Muscle of leg (tissue), 11 donors: ENCODE results near the gene DEDD2. TPM values are rescaled to one million over a fixed set of nuclear protein-coding genes. Genes with fewer than 3 reads are reported as not detected.

ENCODE experiments used
- DNase-seq: peaks from one replicate; pipeline ENCODE4 v3.0.0; 2013
- H3K27ac ChIP-seq: one replicate; pipeline ENCODE4 v1.5.1; 2013; ENCODE audit warnings: mild to moderate bottlenecking, low read length, control low read depth
- H3K27me3 ChIP-seq: one replicate; pipeline ENCODE4 v1.6.1; 2013; ENCODE audit warnings: low read length; ENCODE audit not compliant: control insufficient read depth, insufficient read depth
- H3K36me3 ChIP-seq: one replicate; pipeline ENCODE4 v1.6.1; 2013; ENCODE audit warnings: low read length; ENCODE audit not compliant: control insufficient read depth, insufficient read depth
- H3K4me1 ChIP-seq: one replicate; pipeline ENCODE4 v1.6.1; 2013; ENCODE audit warnings: low read length; ENCODE audit not compliant: control insufficient read depth, insufficient read depth
- H3K4me3 ChIP-seq: one replicate; pipeline ENCODE4 v1.5.1; 2013; ENCODE audit warnings: low read length, control low read depth
- H3K9me3 ChIP-seq: replicated peaks from 2 replicates; pipeline ENCODE4 v1.6.1; 2013; ENCODE audit warnings: low read depth, low read length; ENCODE audit not compliant: control insufficient read depth
- WGBS: methylation state at CpG from one replicate; pipeline ENCODE4 v1.1.5; 2013; ENCODE audit warnings: missing lambda C conversion rate; ENCODE audit not compliant: insufficient coverage; 5-methylcytosine and 5-hydroxymethylcytosine counted together
- polyA plus RNA-seq, 8 donors: library from polyadenylated mRNA; unstranded; fragments of 120-200 nt; gene quantifications; one replicate each; pipeline versions ENCODE4 v1.2.1 to v1.2.3, GENCODE V29; 2013; ENCODE audit warnings: inconsistent platforms in 1 of 8, low replicate concordance in 1 of 8; ENCODE audit not compliant: insufficient read length in 8 of 8, insufficient read depth in 1 of 8
- total RNA-seq: library from RNA; stranded (reverse); fragments of 120-200 nt; gene quantifications from one replicate; pipeline ENCODE4 v1.2.4, GENCODE V29; 2013

DEDD2 gene
- total and polyA plus RNA-seq, 9 donors, result 11.7 to 16.3 (median 13.9) TPM

- peaks cover 30% of the 10 kb centered on the region for H3K36me3 ChIP-seq
- DNase-seq, result no peak
- no peaks in the 10 kb centered on the region for H3K27me3 ChIP-seq
- H3K27ac ChIP-seq, result no peak overlapping the region
- 88% methylated on average over 29 of the region's 41 CpGs for WGBS
- H3K4me3 ChIP-seq, result no peak overlapping the region
- H3K9me3 ChIP-seq, result no peaks in the 10 kb centered on the region
- peaks cover 74% of the 10 kb centered on the region for H3K4me1 ChIP-seq
Measured at GRCh38 chr19:42248270-42249148, 31.0 kb upstream of the DEDD2 start.

DNA sequence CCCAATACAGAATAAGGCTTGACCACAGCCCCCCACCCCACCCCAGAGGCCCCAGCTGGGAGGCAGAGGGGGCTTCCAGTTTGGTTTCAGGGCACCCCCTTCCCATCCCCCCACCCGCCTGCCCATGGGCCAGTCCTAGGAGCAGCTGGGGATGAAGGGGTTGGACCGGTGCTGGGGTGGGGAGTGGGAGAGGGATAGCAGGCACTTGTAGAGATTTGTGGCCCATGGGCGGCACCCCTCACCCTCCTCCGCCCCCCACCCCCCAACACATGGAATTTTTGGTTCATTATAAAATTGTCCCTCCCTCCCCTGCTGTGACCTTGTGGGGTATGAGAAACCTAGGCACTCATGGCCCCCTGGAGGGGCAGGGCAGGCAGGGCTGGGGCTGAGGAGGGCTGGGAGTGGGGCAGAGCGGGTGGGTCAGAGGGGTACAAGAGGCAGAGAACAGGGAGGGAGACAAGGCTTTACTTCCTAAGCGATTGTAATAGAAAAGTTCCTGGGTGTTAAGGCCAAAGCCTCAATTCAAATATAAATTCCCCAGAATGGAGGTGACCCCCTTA lies 30.2 kb upstream of the DEDD2 start:
- peaks cover 30% of the 10 kb centered on the region for H3K36me3 ChIP-seq
- H3K4me3 ChIP-seq, result no peak overlapping the region
- H3K27me3 ChIP-seq, result no peaks in the 10 kb centered on the region
- no peak overlapping the region for H3K27ac ChIP-seq
- H3K9me3 ChIP-seq, result no peaks in the 10 kb centered on the region
- no peak for DNase-seq
- H3K4me1 ChIP-seq, result peaks cover 71% of the 10 kb centered on the region
- 83% methylated on average over 1 of the region's 6 CpGs for WGBS

- H3K9me3 ChIP-seq, result no peaks in the 10 kb centered on the region
- peaks cover 64% of the 10 kb centered on the region for H3K4me1 ChIP-seq
- WGBS, result 57% methylated on average over 4 of the region's 7 CpGs
- H3K27ac ChIP-seq, result peak overlapping the region; percentile 73
- DNase-seq, result no peak
- H3K36me3 ChIP-seq, result peaks cover 30% of the 10 kb centered on the region
- H3K27me3 ChIP-seq, result no peaks in the 10 kb centered on the region
- H3K4me3 ChIP-seq, result no peak overlapping the region
Measured at GRCh38 chr19:42246922-42247639, 29.6 kb upstream of the DEDD2 start.

DNA sequence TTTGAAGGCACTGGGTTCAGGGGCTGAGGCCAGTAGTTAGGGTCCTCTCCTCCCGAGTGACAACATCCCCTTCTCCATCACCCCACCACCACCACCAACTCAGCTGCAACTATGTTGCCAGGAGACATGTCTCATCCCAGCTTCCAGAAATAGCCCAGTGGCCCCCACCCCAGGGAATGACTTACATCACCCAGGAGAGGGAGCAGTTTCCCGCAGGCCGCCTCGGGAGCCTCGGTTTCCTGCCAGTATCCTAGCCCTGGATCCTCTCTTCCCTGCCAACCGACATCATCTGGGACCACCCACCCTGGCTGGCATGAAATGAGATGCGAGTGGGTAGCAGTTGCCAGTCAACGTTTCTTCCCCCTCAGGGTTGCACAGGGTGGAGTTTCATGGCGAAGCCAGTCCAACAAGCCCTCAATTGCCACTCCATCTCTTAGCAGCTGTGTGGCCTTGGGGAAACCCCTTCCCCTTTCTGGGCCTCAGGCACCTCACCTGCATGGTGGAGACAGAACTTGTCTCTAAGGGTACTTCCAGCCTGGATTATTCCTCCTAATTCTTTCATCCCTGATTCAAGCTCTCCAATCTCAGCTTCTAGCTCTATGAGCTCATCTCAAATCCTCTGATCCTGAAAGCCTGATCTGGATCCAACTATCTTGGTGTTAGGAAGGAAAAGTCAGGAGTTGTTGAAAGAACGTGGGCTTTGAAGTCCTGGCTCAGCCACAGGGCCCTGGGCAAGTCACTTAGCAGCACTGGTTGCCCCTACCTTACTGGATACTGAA lies 28.9 kb upstream of the DEDD2 start:
- DNase-seq, result peak; percentile 80
- Histone ChIP-seq H3K4me1 (peaks cover 61% of the 10 kb centered on the region), H3K4me3 (no peak overlapping the region), H3K9me3 (no peaks in the 10 kb centered on the region), H3K36me3 (peaks cover 30% of the 10 kb centered on the region), H3K27me3 (no peaks in the 10 kb centered on the region), H3K27ac (peak overlapping the region; percentile 73)
- 30% methylated on average over 7 of the region's 10 CpGs for WGBS

- Histone ChIP-seq H3K36me3 (peaks cover 32% of the 10 kb centered on the region), H3K9me3 (no peaks in the 10 kb centered on the region), H3K4me3 (no peak overlapping the region), H3K27ac (peak overlapping the region; percentile 97), H3K4me1 (peaks cover 55% of the 10 kb centered on the region), H3K27me3 (no peaks in the 10 kb centered on the region)
- no peak for DNase-seq
- 71% methylated on average over 4 of the region's 10 CpGs for WGBS
Measured at GRCh38 chr19:42245231-42245630, 27.8 kb upstream of the DEDD2 start.

- 1% methylated on average over 40 of the region's 45 CpGs for WGBS
- DNase-seq, result peak; percentile 98
- Histone ChIP-seq H3K9me3 (no peaks in the 10 kb centered on the region), H3K4me1 (peaks cover 49% of the 10 kb centered on the region), H3K27me3 (no peaks in the 10 kb centered on the region), H3K36me3 (peaks cover 32% of the 10 kb centered on the region), H3K4me3 (peak overlapping the region; percentile 51), H3K27ac (peak overlapping the region; percentile 97)
Measured at GRCh38 chr19:42244347-42245220, 27.1 kb upstream of the DEDD2 start.

DNA sequence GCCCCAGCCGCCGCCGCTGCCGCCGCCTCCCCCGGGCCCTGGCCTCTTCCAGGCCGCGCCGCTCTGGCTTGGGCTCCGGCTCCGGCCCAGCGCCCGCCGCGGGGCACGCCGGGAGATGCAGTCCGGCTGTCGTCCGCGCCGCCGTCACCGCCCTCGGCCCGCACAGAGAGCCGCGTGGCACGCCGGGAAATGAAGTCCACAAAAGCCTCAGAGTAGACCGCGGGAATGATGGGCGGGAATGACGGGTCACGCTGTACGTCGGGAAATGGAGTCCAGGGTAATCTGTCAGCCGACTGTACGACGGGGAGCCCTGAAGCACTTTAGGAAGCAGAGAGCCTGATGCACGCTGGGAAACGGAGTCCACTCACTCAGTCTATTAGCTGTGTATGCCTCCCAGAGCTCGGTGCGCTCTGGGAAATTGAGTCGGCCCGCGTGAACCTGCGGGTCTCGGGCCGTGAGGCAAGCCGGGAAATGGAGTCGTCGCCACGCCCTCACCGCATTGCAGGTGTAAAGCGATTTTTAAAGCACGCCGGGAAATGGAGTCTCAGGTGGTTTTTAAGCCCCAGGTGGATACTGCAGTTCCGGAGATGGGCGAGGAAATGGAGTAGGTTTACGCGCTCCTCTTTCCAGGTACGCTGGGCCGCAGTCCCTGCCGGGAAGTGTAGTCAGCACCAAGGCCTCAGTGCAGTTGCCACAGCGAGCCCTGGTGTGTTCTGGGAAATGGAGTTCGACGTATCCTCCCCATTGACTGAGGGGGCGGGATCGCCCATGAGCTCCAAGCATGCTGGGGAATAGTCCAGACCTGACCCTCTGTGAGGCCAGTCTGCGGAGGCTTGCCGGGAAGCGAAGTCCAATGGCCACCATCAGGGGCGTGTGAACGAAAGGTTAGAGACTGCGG lies 25.3 kb upstream of the DEDD2 start, which contains the start of gene GSK3A:
TSS of gene GSK3A (minus strand) at position 91 of the 898 bp plus-strand sequence. CDS start 137 bp downstream, outside the sequence.
- Histone ChIP-seq H3K27me3 (no peaks in the 10 kb centered on the region), H3K4me3 (peak within 1 kb of the TSS; percentile 69), H3K36me3 (peaks cover 24% of the 10 kb centered on the region), H3K27ac (peak within 1 kb of the TSS; percentile 97), H3K9me3 (no peaks in the 10 kb centered on the region), H3K4me1 (peaks cover 43% of the 10 kb centered on the region)
- under 1% methylated on average over 73 of the region's 76 CpGs for WGBS
- peak; percentile 100 for DNase-seq

DNA sequence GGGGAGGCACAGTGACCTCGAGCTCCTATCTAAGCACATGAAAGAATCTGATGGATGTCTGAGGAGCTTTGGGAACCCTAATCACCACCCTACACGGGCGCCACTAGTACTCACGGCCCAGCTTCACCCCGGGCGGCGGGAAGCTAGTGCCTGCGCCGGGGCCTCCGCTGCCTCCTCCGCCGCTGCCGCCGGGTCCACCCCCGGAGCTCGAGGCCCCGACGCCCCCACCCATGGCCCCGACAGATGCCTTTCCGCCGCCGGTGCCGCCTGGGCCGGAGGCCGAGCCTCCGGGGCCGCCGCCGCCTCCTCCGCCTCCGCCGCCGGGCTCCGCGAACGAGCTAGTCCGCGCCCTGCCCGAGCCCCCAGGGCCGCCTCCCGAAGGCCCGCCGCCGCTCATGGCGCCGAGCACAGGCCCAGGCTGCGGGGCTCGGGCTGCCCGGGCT lies 24.6 kb upstream of the DEDD2 start:
- Histone ChIP-seq H3K36me3 (peaks cover 24% of the 10 kb centered on the region), H3K9me3 (no peaks in the 10 kb centered on the region), H3K4me1 (peaks cover 39% of the 10 kb centered on the region), H3K27me3 (no peaks in the 10 kb centered on the region), H3K4me3 (peak overlapping the region; percentile 54), H3K27ac (peak overlapping the region; percentile 63)
- WGBS, result 0% methylated on average over 44 of the region's 49 CpGs
- DNase-seq, result peak; percentile 44
